Measurements from ENCODE around the gene CMSS1.

The CMSS1 gene

DNA sequence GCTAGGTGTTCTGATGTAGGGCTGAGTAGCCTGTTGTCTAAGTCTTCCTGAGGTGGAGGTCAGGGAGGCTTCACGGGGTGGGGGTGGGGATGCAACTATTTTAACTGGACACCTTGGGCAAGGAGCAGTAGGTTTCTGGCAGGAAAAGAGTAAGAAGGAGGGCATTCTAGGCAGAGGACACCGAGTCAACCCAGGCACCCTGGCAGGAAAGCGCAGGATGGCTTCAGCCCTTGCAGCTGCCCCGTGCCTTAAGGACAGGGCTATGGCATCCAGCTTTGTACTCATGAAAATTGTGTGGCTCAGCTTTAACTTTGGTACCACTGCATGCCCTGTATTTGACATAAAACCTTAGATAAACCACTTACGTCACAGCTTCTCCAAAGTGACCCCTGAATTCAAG is 303.0 kb downstream of the CMSS1 start:
- POLR2A ChIA-PET = no interaction called here
- DNase-seq (ENCODE audit: extremely low spot score) = no peak
- CTCF ChIA-PET = interaction anchor here (1.1 to 1.3 kb wide), 2 partner anchors 14 to 23 kb away, joined by 3 to 4 read pairs; no protein-coding TSS in a partner anchor
- TF ChIP-seq, protein P1, sequence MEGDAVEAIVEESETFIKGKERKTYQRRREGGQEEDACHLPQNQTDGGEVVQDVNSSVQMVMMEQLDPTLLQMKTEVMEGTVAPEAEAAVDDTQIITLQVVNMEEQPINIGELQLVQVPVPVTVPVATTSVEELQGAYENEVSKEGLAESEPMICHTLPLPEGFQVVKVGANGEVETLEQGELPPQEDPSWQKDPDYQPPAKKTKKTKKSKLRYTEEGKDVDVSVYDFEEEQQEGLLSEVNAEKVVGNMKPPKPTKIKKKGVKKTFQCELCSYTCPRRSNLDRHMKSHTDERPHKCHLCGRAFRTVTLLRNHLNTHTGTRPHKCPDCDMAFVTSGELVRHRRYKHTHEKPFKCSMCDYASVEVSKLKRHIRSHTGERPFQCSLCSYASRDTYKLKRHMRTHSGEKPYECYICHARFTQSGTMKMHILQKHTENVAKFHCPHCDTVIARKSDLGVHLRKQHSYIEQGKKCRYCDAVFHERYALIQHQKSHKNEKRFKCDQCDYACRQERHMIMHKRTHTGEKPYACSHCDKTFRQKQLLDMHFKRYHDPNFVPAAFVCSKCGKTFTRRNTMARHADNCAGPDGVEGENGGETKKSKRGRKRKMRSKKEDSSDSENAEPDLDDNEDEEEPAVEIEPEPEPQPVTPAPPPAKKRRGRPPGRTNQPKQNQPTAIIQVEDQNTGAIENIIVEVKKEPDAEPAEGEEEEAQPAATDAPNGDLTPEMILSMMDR (IDR thresholded peaks at IDR 0.05; ENCODE audit: control extremely low read depth, extremely low read depth, low read depth, missing control alignments) = no peak

DNA sequence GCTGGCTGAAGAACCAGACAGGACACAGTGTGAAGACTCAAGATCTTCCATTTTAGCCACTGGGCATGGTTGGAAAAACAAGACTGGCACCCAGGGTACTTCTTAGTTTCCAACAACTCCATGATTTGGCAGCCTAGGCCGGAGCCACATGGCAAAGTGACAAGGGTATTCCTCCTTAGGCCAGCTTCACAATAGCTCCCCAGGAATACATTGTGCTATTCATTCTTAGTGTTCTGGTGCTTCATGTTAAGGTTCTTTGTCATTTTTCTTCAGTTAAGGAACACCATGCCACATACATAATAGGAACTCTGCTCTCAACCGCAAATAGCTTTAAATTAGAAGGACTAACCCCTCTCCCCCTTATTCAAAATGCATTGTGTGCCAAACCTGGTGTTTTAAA is 304.7 kb downstream of the CMSS1 start:
- TF ChIP-seq, protein P1 (IDR thresholded peaks at IDR 0.05; ENCODE audit: control extremely low read depth, extremely low read depth, low read depth, missing control alignments) = no peak
- POLR2A ChIA-PET = no interaction called here
- CTCF ChIA-PET = interaction anchor here (1.0 to 1.3 kb wide), 4 partner anchors 11 to 16 kb away, joined by 3 to 4 read pairs (median 4); no protein-coding TSS in a partner anchor

DNA sequence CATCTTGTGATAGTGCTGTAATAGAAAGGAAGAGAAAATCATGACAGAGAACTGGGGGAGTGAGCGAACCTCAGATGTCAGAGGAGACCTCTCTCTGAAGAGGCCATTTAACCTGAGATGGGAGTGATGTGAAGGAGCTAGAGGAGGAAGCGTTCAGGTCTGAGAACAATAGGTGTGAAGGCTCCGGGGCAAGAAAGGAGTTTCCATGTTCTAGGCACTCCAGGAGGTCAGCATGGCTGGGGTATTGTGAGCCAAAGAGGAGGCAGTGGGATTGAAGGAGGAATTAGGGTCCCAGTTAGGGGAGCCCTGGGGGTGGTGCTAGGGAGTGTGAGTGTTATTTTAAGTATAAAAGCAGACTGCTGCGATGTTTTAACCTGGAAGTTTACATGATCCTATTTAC is 305.4 kb downstream of the CMSS1 start:
- TF ChIP-seq, protein P1 (IDR thresholded peaks at IDR 0.05; ENCODE audit: control extremely low read depth, extremely low read depth, low read depth, missing control alignments) = no peak
- no peak for DNase-seq (ENCODE audit: extremely low spot score)
- POLR2A ChIA-PET = no interaction called here
- CTCF ChIA-PET = interaction anchor here (1.0 to 1.3 kb wide), 3 partner anchors 12 to 17 kb away, joined by 3 to 4 read pairs (median 4); no protein-coding TSS in a partner anchor

More for the DNA sequence above, 304.7 kb downstream of the CMSS1 start:
- DNase-seq (ENCODE audit: extremely low spot score) = no peak

DNA sequence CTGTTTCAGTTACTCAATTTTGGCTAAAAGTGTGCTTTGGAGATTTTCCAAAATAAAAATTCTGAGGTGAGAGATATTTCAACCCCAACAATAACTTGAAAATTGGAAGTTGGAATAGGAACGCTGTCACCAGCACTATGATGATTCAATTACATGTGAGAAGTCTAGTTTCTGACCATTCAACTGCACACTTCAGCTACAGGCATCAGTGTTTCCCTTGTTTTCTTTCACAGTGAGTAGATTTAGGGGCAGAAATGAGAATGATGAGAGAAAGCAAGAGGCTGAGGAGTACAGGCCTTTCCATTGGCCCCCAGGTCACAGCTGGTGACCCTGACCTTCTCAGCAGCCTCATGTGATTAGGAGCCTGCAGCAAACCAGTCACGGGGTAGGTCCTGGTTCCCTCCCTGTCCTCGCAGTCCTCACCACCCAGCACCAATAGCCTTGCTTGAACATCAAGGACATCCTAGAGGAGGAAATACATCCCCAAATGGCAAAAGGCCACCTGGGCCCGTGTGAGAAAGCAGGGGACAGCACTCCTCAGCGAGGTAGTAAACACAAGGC is 306.6 kb downstream of the CMSS1 start:
- TF ChIP-seq, protein P1 (IDR thresholded peaks at IDR 0.05; ENCODE audit: control extremely low read depth, extremely low read depth, low read depth, missing control alignments) = no peak
- no peak for DNase-seq (ENCODE audit: extremely low spot score)
- POLR2A ChIA-PET = no interaction called here
- CTCF ChIA-PET = no interaction called here

DNA sequence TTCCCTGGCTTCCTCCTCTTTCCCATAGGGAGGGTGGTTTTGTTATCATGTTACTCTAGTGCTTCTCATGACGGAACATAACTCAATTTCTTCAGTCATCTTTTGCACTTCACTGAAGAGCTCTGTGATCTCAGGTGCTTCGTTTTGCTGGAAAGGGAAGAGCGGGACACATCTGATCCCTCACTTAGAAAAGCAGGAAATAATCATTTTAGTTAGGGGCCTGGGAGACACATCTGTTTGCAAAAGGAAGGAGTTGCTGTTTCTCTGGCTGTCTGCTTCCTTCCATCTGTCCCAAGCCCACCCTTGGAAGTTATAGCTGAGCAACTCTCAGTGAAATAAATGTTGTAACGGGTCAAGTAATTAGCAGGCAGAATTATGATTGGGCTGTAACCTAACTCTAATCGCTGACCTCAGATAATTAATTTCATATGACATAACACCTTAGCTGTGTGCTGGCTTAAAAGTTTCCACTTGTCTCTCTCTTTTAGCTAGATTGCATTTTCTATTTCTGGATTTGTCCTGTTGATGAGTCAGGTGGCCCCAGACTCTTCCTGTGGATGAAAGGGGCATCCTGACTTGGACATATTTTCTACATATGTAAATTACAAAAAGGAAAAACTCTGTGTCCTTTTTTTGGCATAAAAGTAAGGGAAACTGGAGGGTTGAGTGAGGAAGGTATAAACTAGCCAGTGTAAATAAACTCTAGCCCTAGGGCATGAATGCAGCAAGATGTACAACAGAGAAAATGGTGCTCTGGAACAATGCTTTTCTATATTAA is 307.7 kb downstream of the CMSS1 start:
- DNase-seq (ENCODE audit: extremely low spot score) = no peak
- ChIA-PET POLR2A (no interaction called here), CTCF (interaction anchor here (0.8 to 1.5 kb wide), 4 partner anchors 10 to 129 kb away, joined by 3 to 8 read pairs (median 4); no protein-coding TSS in a partner anchor)

DNA sequence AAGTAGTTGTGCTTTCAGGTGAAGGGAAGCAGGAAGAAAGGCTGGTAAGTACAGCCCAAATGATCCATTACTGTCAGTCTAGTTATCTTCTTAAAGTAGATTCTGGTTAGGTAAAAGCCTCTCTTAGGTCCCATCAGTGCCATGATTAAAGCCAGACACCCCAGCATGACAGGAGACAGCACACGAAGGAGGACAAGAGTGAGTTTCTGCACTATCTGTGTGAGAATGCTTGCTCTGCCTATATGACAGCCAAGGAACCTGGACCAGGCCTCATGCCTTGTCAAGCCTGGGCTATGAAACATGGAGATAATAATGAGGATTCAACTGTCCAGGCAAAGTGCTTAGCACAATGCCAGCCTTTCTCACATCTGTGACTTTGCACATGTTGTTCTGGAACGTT is 310.1 kb downstream of the CMSS1 start:
- ChIA-PET CTCF (no interaction called here), POLR2A (no interaction called here)
- TF ChIP-seq, protein P1 (IDR thresholded peaks at IDR 0.05; ENCODE audit: control extremely low read depth, extremely low read depth, low read depth, missing control alignments) = no peak
- DNase-seq (ENCODE audit: extremely low spot score) = no peak

More for the DNA sequence above, 307.7 kb downstream of the CMSS1 start:
- TF ChIP-seq, protein P1 (IDR thresholded peaks at IDR 0.05; ENCODE audit: control extremely low read depth, extremely low read depth, low read depth, missing control alignments) = no peak
